Natural killer cell treated with Interleukin-12 subunit alpha and Interleukin-12 subunit beta and Interleukin-15 and Interleukin-18, amount 100 ng/mL, for 72 hours (primary cell): ENCODE measurements around the gene CSPG4. TPM values are rescaled to one million over a fixed set of nuclear protein-coding genes. Genes with fewer than 3 reads are reported as not detected.

Experiments
- ATAC-seq, 2 donors: fragments of 150-1000 bp; cut with Tn5 transposase in 1 of 2; sonication (Bioruptor Pico), chemical (Tn5 transposase) in 1 of 2; 2 replicates each; pipeline ENCODE4 v1.10.0; 2021
- DNase-seq: peaks from one replicate; pipeline ENCODE4 v3.0.0; 2022; ENCODE audit warnings: low spot score
- H3K27ac Mint-ChIP-seq, 2 donors: 1 replicate in 1 of 2; 2 replicates in 1 of 2; pipeline ENCODE4 v1.8.0; 2022; ENCODE audit warnings: mixed read lengths in 2 of 2, mild to moderate bottlenecking in 1 of 2, moderate library complexity in 1 of 2
- H3K27me3 Mint-ChIP-seq, 2 donors: 1 replicate in 1 of 2; 2 replicates in 1 of 2; pipeline ENCODE4 v1.8.0; 2022; ENCODE audit warnings: mixed read lengths in 2 of 2
- H3K36me3 Mint-ChIP-seq: one replicate; pipeline ENCODE4 v1.8.0; 2022; ENCODE audit warnings: mixed read lengths
- H3K4me1 Mint-ChIP-seq, 2 donors: 1 replicate in 1 of 2; 2 replicates in 1 of 2; pipeline ENCODE4 v1.8.0; 2022; ENCODE audit warnings: low read depth in 2 of 2, mixed read lengths in 2 of 2, mild to moderate bottlenecking in 1 of 2
- H3K4me3 Mint-ChIP-seq: one replicate; pipeline ENCODE4 v1.8.0; 2022; ENCODE audit warnings: mixed read lengths
- H3K9me3 Mint-ChIP-seq: 2 replicates; pipeline ENCODE4 v1.8.0; 2022; ENCODE audit warnings: mixed read lengths
- total RNA-seq, 2 donors: library from RNA; stranded (reverse); gene quantifications; one replicate each; pipeline ENCODE4 v1.2.3, GENCODE V29; 2022

Gene CSPG4
- total RNA-seq, 2 donors from 2014 or later = not detected

DNA sequence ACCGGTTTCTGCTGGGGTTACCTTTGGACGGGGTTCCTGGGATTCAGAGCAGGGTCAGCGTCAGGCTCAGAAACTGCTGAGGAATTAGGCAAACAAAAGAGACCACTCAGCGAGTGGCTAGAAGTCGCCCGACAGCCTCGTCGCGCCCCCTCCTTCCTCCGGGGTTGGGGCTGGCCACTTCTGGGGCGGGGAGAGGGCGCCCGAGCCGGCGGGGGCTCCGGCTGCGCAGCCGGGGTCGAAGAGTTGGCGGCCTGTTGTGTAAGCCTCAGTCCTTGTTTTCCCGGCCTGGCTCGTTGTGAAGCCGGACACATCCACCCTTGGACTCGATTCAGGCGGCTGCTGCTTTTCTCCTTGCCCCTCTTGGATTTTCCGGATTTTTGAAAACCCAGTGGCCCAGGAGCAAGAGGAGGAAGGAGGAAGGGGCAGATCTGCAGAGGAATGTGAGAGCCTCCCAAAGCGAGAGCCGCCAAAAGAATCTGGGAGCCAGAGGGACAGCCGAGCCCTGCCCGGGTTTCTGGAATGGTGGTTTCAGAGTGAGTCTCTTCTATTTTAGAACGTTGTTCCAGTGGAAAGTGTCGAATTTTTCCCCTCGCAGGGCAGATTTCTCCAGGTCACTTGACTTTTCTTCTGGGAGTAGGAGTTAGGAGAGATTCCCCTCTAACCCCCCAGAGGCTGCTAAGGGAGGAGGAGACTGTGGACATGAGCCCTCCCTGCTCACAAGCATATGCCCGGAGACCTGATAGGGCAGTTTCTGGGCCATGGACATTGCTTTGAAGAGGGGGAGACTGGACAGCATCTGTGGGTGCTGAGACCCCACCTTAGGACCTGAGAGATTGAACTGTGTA lies 64.3 kb downstream of the CSPG4 start:
- H3K4me3 Mint-ChIP-seq = peak overlapping the region; percentile 74
- no peak overlapping the region for H3K27ac Mint-ChIP-seq
- H3K4me1 Mint-ChIP-seq = peaks cover 22 to 34% of the 10 kb centered on the region in 2 donors
- DNase-seq (no peak), ATAC-seq (no peak)
- H3K36me3 Mint-ChIP-seq = no peaks in the 10 kb centered on the region
- H3K9me3 Mint-ChIP-seq = no peaks in the 10 kb centered on the region
- no peaks in the 10 kb centered on the region for H3K27me3 Mint-ChIP-seq

DNA sequence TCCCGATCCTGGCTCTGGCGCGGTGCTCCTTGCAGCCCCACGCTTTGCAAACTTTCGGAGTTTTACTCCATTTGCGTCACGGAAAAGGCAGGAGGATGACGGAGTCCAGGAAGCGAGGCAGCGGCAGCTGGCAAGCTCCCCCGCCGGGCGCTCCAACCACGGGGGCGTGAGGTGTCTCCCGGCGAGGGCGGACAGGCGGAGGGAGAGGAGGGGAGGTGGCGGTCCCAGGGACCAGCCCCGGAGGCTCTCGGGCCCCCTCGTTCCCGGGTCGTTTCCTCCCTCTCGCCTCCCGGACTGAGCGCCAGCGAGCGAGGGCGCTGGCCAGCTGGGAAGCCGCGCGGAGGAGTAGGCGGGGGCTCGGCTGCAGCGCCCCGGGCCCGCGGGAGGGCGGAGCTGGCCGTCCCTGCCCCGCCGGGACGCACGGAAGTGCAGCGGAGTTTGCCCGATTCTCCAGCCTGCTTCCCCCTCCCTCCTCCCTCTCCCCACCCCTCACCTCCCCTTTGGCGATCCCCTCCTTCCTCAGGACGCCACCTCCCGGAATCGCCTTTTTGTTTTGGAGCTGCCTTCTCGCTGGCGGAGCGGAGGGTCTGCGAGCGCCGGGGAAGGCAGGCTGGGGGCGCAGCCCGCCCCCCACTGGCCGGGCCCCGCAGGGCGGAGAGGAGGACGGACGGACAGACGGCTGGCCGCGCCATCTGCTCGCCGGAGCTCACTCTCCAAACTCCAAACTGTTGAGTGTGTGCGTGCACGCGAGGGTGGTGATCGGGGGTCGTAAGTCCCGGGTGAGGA lies 65.1 kb downstream of the CSPG4 start, which contains the start of gene SNX33:
Gene SNX33 (plus strand): TSS at position 543 of the 786 bp plus-strand sequence. CDS start 1,191 bp downstream, outside the sequence.
- H3K36me3 Mint-ChIP-seq = no peaks in the 10 kb centered on the region
- peak within 1 kb of the TSS in 1 of 2 donors; percentile 68 for H3K27ac Mint-ChIP-seq
- ATAC-seq = peak; percentile 76 to 87
- H3K4me1 Mint-ChIP-seq = peaks cover 22 to 31% of the 10 kb centered on the region in 2 donors
- peak; percentile 71 for DNase-seq
- no peaks in the 10 kb centered on the region for H3K27me3 Mint-ChIP-seq
- H3K9me3 Mint-ChIP-seq = no peaks in the 10 kb centered on the region
- peak within 1 kb of the TSS; percentile 74 for H3K4me3 Mint-ChIP-seq

DNA sequence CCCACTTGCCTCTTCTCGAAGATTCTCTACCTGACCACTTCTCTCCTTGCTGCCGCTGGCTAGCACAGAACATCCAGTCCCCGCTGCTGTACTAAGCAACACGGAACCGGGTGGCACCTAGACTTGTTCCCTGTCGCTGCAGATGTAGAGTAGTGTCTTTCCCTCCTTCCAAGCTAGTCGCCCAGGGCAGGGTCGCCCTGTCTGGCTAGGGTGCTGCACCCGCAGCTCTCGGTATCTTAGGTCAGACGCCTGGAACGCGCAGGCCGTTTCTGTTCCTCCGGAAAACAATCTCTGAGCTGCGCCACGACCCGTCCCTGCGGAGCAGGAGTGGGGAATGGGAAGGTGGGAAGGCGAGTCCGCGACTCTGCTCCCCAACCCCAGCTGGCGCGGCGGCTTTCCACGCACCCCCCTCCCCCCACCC lies 65.7 kb downstream of the CSPG4 start:
- Mint-ChIP-seq H3K4me3 (peak overlapping the region; percentile 74), H3K27me3 (no peaks in the 10 kb centered on the region), H3K27ac (peak overlapping the region in 1 of 2 donors; percentile 68), H3K4me1 (peaks cover 20 to 33% of the 10 kb centered on the region in 2 donors), H3K36me3 (no peaks in the 10 kb centered on the region), H3K9me3 (no peaks in the 10 kb centered on the region)
- DNase-seq (no peak), ATAC-seq (peak in 1 of 2 donors; percentile 1)

DNA sequence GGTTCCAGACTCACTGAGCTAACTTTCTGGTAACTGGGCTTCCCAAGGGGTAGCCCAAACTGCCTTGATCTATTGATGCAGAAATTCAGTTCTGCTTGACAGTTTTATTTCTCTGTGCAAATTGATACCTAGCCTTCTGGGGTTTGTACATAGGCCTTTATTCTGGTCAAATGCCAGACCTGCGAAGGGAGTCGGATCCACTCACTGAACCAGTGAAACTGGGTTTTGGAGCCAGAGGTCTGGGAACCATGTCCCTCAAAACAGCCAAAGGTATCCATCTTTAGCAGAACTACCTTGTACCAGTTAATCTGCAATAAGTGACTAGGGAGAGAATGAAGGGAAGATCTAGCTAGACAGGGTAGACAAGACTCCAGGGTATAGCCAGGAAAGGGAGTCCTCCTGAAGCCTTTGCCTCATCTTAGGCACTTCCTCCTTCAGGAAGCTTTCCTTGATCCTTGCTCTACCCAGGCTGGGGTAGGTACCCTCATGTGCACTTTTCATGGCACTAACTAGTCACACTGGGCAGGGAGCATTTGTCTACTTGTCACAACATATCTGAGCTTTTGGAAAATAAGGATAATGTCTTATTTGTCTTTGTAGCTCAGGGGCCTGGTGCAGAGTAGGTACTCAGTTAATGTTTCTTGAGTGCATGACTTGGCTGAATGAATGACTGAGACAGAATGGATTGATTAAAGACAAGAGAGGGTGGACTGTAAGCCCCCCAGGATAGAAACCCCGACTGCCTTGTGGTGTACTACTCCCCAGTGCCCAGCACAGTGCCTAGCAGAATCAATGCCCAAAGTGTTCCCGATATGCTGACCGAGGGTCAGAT lies 66.3 kb downstream of the CSPG4 start:
- H3K9me3 Mint-ChIP-seq = no peaks in the 10 kb centered on the region
- peak overlapping the region; percentile 74 for H3K4me3 Mint-ChIP-seq
- DNase-seq = no peak
- peaks cover 15 to 30% of the 10 kb centered on the region in 2 donors for H3K4me1 Mint-ChIP-seq
- H3K27ac Mint-ChIP-seq = peak overlapping the region in 1 of 2 donors; percentile 68
- ATAC-seq = no peak
- no peaks in the 10 kb centered on the region for H3K27me3 Mint-ChIP-seq
- no peaks in the 10 kb centered on the region for H3K36me3 Mint-ChIP-seq

DNA sequence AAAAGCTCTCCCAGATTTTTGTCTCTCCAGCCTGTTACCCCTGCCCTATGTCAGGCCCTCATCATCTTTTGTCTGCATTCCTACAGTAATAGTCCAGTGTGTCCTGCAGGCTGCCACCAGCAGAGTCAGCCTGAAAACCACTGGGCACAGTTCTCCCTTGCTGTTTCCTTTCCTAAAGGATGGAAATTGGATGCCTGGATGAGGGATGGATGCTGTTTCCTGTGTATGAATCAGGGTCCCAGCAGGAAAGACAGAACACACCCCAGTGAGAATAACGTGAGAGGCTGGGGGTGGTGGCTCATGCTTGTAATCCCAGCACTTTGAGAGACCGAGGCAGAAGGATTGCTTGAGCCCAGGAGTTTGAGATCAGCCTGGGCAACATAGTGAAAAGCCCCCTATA lies 68.3 kb downstream of the CSPG4 start:
- Mint-ChIP-seq H3K9me3 (no peaks in the 10 kb centered on the region), H3K36me3 (peaks cover under 1% of the 10 kb centered on the region), H3K27ac (no peak overlapping the region), H3K4me3 (no peak overlapping the region), H3K4me1 (peaks cover 14 to 20% of the 10 kb centered on the region in 2 donors), H3K27me3 (no peaks in the 10 kb centered on the region)
- ATAC-seq = no peak
- DNase-seq = no peak

DNA sequence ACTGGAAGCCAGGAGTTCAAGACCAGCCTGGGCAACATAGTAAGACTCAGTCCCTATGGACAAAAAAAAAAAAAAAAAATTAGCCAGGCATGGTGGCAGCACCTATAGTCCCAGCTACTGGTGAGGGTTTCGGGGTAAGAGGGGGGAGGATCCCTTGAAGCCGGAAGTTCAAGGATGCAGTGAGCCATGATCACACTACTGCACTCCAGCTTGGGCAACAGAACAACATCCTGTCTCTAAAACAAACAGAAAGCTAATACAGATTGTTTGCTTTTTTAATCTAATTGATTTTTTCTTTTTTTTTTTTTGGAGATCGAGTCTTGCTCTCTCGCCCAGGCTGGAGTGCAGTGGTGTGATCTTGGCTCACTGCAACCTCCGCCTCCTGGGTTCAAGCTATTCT lies 71.0 kb downstream of the CSPG4 start:
- H3K9me3 Mint-ChIP-seq = no peaks in the 10 kb centered on the region
- no peak overlapping the region for H3K4me3 Mint-ChIP-seq
- peaks cover 12% of the 10 kb centered on the region for H3K36me3 Mint-ChIP-seq
- ATAC-seq (no peak), DNase-seq (no peak)
- peaks cover 32% of the 10 kb centered on the region in 2 donors for H3K4me1 Mint-ChIP-seq
- H3K27me3 Mint-ChIP-seq = no peaks in the 10 kb centered on the region
- H3K27ac Mint-ChIP-seq = peak overlapping the region in 1 of 2 donors; percentile 13

DNA sequence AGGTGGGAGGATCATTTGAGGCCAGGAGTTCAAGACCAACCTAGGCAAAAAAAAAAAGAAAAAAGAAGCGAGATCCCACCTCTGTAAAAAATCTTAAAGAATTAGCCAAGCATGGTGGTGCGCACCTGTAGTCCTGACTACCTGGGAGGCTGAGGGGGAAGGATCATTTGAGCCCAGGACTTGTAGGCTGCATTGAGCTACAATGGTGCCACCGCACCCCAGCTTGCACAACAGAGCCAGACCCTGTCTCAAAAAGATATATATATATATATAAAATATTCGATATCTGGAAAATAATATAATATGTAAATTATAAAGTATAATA lies 71.5 kb downstream of the CSPG4 start:
- peak overlapping the region; percentile 97 for H3K4me3 Mint-ChIP-seq
- no peak for DNase-seq
- H3K27ac Mint-ChIP-seq = peak overlapping the region; percentile 88 to 91
- peaks cover 12% of the 10 kb centered on the region for H3K36me3 Mint-ChIP-seq
- H3K4me1 Mint-ChIP-seq = peaks cover 30 to 31% of the 10 kb centered on the region in 2 donors
- no peak for ATAC-seq
- H3K9me3 Mint-ChIP-seq = no peaks in the 10 kb centered on the region
- no peaks in the 10 kb centered on the region for H3K27me3 Mint-ChIP-seq

DNA sequence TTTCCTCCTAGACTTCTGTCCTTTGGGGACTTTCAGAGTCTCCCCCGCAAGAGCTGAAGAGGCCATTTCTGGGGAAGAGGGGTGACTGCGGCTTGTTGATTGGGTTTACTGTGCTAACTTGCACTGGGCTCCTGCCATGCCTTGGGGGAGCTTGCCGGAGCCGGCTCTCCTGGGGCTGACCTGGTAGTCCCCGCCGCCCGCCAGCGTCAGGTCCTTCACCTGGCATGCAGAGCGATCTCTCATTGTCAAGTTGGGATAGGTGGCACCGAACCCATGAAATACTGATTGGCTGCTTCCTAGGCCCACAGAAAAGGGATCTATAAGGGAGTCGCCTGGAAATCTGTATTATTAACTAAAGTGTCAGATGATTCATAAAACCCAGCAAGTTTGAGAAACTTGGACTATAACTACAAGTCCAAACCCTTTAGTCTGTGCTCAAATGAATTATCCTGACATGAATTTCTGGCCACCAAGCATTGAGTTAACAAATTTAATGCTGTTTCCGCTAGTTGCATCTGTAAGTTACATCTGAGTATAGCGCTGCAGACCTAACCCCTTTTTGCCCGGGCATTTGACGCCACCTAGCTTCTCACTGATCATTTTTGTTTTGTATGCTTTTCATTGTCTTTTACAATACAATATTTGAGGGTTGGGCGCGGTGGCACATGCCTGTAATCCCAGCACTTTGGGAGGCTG lies 72.0 kb downstream of the CSPG4 start:
- DNase-seq (no peak), ATAC-seq (peak; percentile 52 to 62)
- H3K4me3 Mint-ChIP-seq = peak overlapping the region; percentile 97
- peak overlapping the region; percentile 88 to 91 for H3K27ac Mint-ChIP-seq
- peaks cover 30 to 31% of the 10 kb centered on the region in 2 donors for H3K4me1 Mint-ChIP-seq
- no peaks in the 10 kb centered on the region for H3K27me3 Mint-ChIP-seq
- H3K36me3 Mint-ChIP-seq = peaks cover 12% of the 10 kb centered on the region
- no peaks in the 10 kb centered on the region for H3K9me3 Mint-ChIP-seq

DNA sequence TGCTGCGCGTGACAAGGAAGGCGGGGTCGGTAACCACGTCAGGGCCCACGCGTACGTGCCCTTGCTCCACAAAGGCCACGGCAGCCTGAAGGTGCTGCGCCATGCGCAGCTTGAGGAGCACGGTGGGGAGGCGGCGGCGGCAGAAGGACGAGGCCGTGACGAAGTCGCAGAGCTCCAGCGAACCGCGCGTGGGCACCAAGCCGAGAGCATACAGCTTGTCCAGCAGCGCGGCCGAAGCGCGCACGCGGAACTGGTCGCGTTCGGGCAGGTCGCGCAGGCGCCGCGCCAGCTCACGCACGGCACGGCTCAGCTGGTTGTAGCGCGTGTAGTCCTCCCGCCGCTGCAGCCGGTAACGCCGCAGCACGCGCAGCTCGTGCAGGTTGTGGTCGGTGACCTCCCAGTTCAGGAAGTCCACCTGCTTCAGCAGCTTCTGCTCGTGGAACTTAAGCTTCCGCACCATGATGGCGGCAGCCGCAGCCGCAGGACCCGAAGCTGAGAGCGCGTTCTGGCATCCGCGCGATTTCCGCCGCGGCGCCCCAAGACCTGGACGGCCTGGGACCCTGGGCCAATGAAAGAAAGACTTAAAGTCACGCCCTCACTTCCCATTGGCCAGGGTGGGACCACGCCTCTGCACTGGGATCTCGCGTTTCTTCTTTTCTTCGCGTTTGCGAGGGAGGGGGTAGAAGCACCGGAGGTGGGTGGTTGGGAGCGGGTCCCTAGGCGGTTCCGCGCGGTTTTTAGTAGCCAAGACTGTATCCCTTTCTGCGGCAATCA lies 72.8 kb downstream of the CSPG4 start, which contains the start of gene IMP3:
Gene IMP3 (minus strand): TSS at position 516 of the 774 bp plus-strand sequence. CDS start 56 bp downstream, at position 460.
- H3K27me3 Mint-ChIP-seq = no peaks in the 10 kb centered on the region
- H3K4me1 Mint-ChIP-seq = peaks cover 30 to 31% of the 10 kb centered on the region in 2 donors
- H3K4me3 Mint-ChIP-seq = peak within 1 kb of the TSS; percentile 97
- H3K9me3 Mint-ChIP-seq = no peaks in the 10 kb centered on the region
- H3K36me3 Mint-ChIP-seq = peaks cover 12% of the 10 kb centered on the region
- peak; percentile 97 for DNase-seq
- peak; percentile 97 to 98 for ATAC-seq
- H3K27ac Mint-ChIP-seq = peak within 1 kb of the TSS; percentile 88 to 91

DNA sequence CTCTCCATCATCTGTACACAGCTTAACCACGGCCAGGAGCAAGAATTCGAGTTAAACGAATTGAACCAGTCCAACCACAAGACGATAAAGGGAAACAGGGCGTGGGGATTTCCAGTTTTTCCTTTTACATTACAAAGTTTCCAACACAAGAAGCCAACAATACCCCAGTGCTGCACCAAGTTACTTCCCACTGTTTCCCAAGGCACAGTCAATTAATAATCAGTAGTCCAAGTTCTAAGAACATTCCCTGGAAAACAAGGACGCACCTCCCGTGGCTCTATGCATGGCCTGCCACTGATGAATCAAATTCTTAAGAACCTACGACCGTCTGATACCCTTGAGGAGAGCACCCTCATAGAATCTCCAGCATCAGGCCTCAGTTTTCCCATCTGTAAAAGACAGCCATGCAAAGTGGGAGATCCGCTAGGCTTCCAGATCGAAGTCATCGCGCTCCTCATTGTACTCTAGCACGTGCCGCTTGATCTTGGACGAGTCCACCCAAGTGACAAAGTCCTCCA lies 73.4 kb downstream of the CSPG4 start:
- H3K27me3 Mint-ChIP-seq = no peaks in the 10 kb centered on the region
- ATAC-seq (no peak), DNase-seq (no peak)
- peaks cover 29 to 31% of the 10 kb centered on the region in 2 donors for H3K4me1 Mint-ChIP-seq
- no peaks in the 10 kb centered on the region for H3K9me3 Mint-ChIP-seq
- peak overlapping the region; percentile 88 to 91 for H3K27ac Mint-ChIP-seq
- peak overlapping the region; percentile 97 for H3K4me3 Mint-ChIP-seq
- peaks cover 12% of the 10 kb centered on the region for H3K36me3 Mint-ChIP-seq

DNA sequence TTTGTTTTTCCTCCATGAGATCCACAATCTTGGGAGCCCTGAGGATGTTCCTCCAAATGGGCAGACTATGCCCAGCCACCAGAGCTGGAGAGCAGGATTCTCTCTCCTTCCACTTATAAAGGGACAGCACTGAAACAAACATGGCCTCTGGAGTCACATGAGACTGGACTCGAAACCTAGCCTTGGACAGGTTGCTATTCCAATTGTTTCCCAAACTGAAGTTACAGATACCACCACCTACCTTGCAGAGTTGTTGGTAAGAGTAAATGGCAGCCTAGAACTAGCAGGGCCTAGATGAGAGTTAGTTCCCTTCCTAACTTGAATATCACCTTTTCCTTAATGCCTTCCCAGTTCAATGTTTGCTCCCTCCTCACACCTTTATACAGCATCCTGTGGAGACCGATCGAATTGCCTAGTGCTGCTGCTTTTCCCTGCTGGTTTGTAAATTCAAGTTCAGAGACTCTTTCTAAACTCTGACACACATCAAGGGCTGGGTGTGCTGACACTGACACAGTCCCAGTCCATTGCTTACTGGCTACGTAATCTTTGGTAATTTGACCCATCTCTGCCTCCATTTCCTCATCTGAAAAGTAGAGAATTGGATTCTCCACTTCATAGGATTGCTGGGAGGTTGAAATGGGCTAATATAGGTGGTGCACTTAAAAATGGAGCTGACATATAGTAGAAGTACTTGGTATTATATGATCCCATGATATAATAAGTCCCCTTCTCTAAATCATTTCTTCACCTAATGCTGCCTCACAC lies 75.2 kb downstream of the CSPG4 start:
- ATAC-seq = no peak
- peaks cover 12% of the 10 kb centered on the region for H3K36me3 Mint-ChIP-seq
- no peaks in the 10 kb centered on the region for H3K27me3 Mint-ChIP-seq
- peak overlapping the region; percentile 31 to 91 for H3K27ac Mint-ChIP-seq
- H3K4me3 Mint-ChIP-seq = peak overlapping the region; percentile 97
- no peak for DNase-seq
- peaks cover 28 to 31% of the 10 kb centered on the region in 2 donors for H3K4me1 Mint-ChIP-seq
- no peaks in the 10 kb centered on the region for H3K9me3 Mint-ChIP-seq
